HCT116 (cell line): ENCODE data around the gene ZNF829. TPM values are rescaled to one million over a fixed set of nuclear protein-coding genes. Genes with fewer than 3 reads are reported as not detected.

ENCODE experiments used
- ATAC-seq: fragments of 200-7000 bp; cut with Tn5 transposase; 2 replicates; pipeline ENCODE4 v1.9.1; 2020; ENCODE audit warnings: mild to moderate bottlenecking, moderate library complexity
- BruUV-seq: library from RNA; stranded (reverse); fragments of 400-500 nt; replicated peaks from 2 replicates; lab custom pipeline; 2021; lab: Mats Ljungman, UMichigan
- CTCF ChIA-PET: fragments of 300-600 bp; sonication (Branson Sonifier 250); formaldehyde crosslinking; loops from one replicate; lab custom pipeline; 2021; ENCODE audit warnings: antibody characterized with exemption; lab: Charles Lee
- POLR2A ChIA-PET: fragments of 300-600, 350-600 bp; sonication (Branson Sonifier 250); formaldehyde crosslinking; loops from one replicate; lab custom pipeline; 2021; ENCODE audit warnings: antibody characterized with exemption; lab: Charles Lee
- RAD21 ChIA-PET, 2 experiments: fragments of 300-600 bp; sonication (Branson Sonifier 250); formaldehyde crosslinking; loops; one replicate each; lab custom pipeline; 2023; ENCODE audit warnings: low total read pairs in 2 of 2; ENCODE audit not compliant: uncharacterized antibody in 2 of 2, unreplicated experiment in 2 of 2, low non-redundant PET in 1 of 2; lab: Charles Lee
- DNase-seq: peaks from one replicate; pipeline ENCODE4 v3.0.0-alpha.2; 2010; ENCODE audit warnings: low read depth, low spot score
- H2AFZ ChIP-seq: fragments of 200-600 bp; shearing (Covaris generic), sonication (generic); 2 replicates; pipeline ENCODE4 v1.6.1; 2017; ENCODE audit warnings: low read depth, mixed run types, mixed read lengths, antibody characterized with exemption, low read length; ENCODE audit not compliant: poor library complexity, severe bottlenecking
- H3K27ac ChIP-seq: 2 replicates; pipeline ENCODE4 v1.5.1; 2012; ENCODE audit warnings: low read depth, low read length
- H3K27me3 ChIP-seq: fragments of 200-600 bp; sonication (generic); 2 replicates; pipeline ENCODE4 v1.6.1; 2016; ENCODE audit warnings: mixed run types, low read length, mixed read lengths; ENCODE audit not compliant: insufficient read depth
- H3K36me3 ChIP-seq, 2 experiments: fragments of 200-500 bp in 1 of 2; fragments of 200-600 bp in 1 of 2; sonication (Bioruptor generic) in 1 of 2; sonication (generic) in 1 of 2; 2 replicates each; pipeline versions ENCODE4 v1.5.1 to v1.6.1; 2014 to 2016; ENCODE audit warnings: low read length in 2 of 2, inconsistent platforms in 1 of 2, mixed read lengths in 1 of 2, mixed run types in 1 of 2; ENCODE audit not compliant: insufficient read depth in 2 of 2, control insufficient read depth in 1 of 2
- H3K4me1 ChIP-seq, 2 experiments: fragments of 200-600 bp in 1 of 2; sonication (generic) in 1 of 2; 2 replicates each; pipeline versions ENCODE4 v1.5.1 to v1.6.1; 2012 to 2017; ENCODE audit warnings: low read length in 2 of 2, inconsistent platforms in 1 of 2, mild to moderate bottlenecking in 1 of 2, mixed read lengths in 1 of 2, mixed run types in 1 of 2, moderate library complexity in 1 of 2; ENCODE audit not compliant: insufficient read depth in 2 of 2, control insufficient read depth in 1 of 2
- H3K4me2 ChIP-seq: fragments of 200-600 bp; sonication (generic); 2 replicates; pipeline ENCODE4 v1.6.1; 2017; ENCODE audit warnings: mixed run types, low read length, mixed read lengths
- H3K4me3 ChIP-seq, 2 experiments: fragments of 200-600 bp in 1 of 2; sonication (generic) in 1 of 2; replicated peaks in 1 of 2; 2 replicates each; pipeline ENCODE4 v1.5.1; 2011 to 2016; ENCODE audit warnings: low read length in 2 of 2, control low read depth in 1 of 2, low read depth in 1 of 2, mild to moderate bottlenecking in 1 of 2, mixed read lengths in 1 of 2, mixed run types in 1 of 2
- H3K79me2 ChIP-seq: fragments of 200-600 bp; sonication (generic); 2 replicates; pipeline ENCODE4 v1.6.1; 2017; ENCODE audit warnings: mild to moderate bottlenecking, mixed run types, low read length, moderate library complexity, mixed read lengths; ENCODE audit not compliant: insufficient read depth
- H3K9ac ChIP-seq: fragments of 200-600 bp; sonication (generic); 2 replicates; pipeline ENCODE4 v1.6.1; 2016; ENCODE audit warnings: low read length, mixed read lengths
- H3K9me2 ChIP-seq: fragments of 200-600 bp; sonication (generic), shearing (Covaris generic); 2 replicates; pipeline ENCODE4 v1.6.1; 2017; ENCODE audit warnings: mixed run types, mild to moderate bottlenecking, moderate library complexity; ENCODE audit not compliant: insufficient read depth
- H3K9me3 ChIP-seq, 2 experiments: fragments of 200-500 bp in 1 of 2; fragments of 200-600 bp in 1 of 2; sonication (Bioruptor generic) in 1 of 2; sonication (generic) in 1 of 2; 2 replicates each; pipeline ENCODE4 v1.6.1; 2014 to 2017; ENCODE audit warnings: low read length in 2 of 2, mixed read lengths in 2 of 2, inconsistent platforms in 1 of 2, low read depth in 1 of 2, mild to moderate bottlenecking in 1 of 2, mixed run types in 1 of 2, moderate library complexity in 1 of 2; ENCODE audit not compliant: control insufficient read depth in 1 of 2, insufficient read depth in 1 of 2
- H4K20me1 ChIP-seq: fragments of 200-600 bp; sonication (generic), shearing (Covaris generic); 2 replicates; pipeline ENCODE4 v1.6.1; 2017; ENCODE audit warnings: mixed run types, mild to moderate bottlenecking, moderate library complexity; ENCODE audit not compliant: insufficient read depth
- ATF3 ChIP-seq: IDR thresholded peaks from 2 replicates; pipeline ENCODE4 v1.6.1; 2012
- CEBPB ChIP-seq: IDR thresholded peaks from 2 replicates; pipeline ENCODE4 v1.6.1; 2012; ENCODE audit warnings: low read depth
- EZH2phosphoT487 ChIP-seq: fragments of 200-600 bp; IDR thresholded peaks from 2 replicates; pipeline ENCODE4 v1.6.1; 2018; ENCODE audit warnings: antibody characterized with exemption, borderline replicate concordance
- FOSL1 ChIP-seq: IDR thresholded peaks from 2 replicates; pipeline ENCODE4 v1.6.1; 2012; ENCODE audit warnings: low read depth
- POLR2A ChIP-seq: IDR thresholded peaks from 2 replicates; pipeline ENCODE4 v1.7.0; 2011; ENCODE audit warnings: borderline replicate concordance; ENCODE audit not compliant: insufficient read depth, insufficient read length; ENCODE audit errors: extremely low read depth
- RAD21 ChIP-seq: IDR thresholded peaks from 2 replicates; pipeline ENCODE4 v1.6.1; 2012; ENCODE audit warnings: low read depth, mild to moderate bottlenecking
- SP1 ChIP-seq: IDR thresholded peaks from 2 replicates; pipeline ENCODE4 v1.6.1; 2012; ENCODE audit warnings: low read depth
- SRF ChIP-seq: IDR thresholded peaks from 2 replicates; pipeline ENCODE4 v1.6.1; 2012; ENCODE audit warnings: low read depth
- YY1 ChIP-seq: IDR thresholded peaks from 2 replicates; pipeline ENCODE4 v1.6.1; 2011; ENCODE audit warnings: low read length, low read depth, moderate library complexity, mild to moderate bottlenecking; ENCODE audit not compliant: insufficient replicate concordance; ENCODE audit errors: extremely low read depth
- ZFX ChIP-seq: fragments of 450-650 bp; IDR thresholded peaks from 2 replicates; pipeline ENCODE4 v1.6.1; 2017
- ZNF274 ChIP-seq: fragments of 200-500 bp; sonication (Bioruptor generic); IDR thresholded peaks from 2 replicates; pipeline ENCODE4 v1.6.1; 2014; ENCODE audit warnings: mild to moderate bottlenecking, low read depth, low read length, inconsistent platforms
- intact Hi-C: fragments of 100-400 bp; cut with micrococcal nuclease; formaldehyde crosslinking; loops from 2 replicates; pipeline ENCODE4 v1.10.0; 2022
- total RNA-seq: library from RNA; stranded (reverse); gene quantifications from one replicate; pipeline ENCODE4 v1.2.1, GENCODE V29; 2021; ENCODE audit not compliant: unreplicated experiment

The ZNF829 gene
- total RNA-seq, 1 experiment from 2014 or later, result not detected

GRCh38 chr19:36963280-36963679 lies 47.2 kb upstream of the ZNF829 start:
- Histone ChIP-seq H3K27me3 (no peaks in the 10 kb centered on the region), H3K4me2 (no peak overlapping the region), H3K4me1 (no peaks in the 10 kb centered on the region), H4K20me1 (no peaks in the 10 kb centered on the region), H3K9me2 (no peaks in the 10 kb centered on the region), H3K36me3 (no peaks in the 10 kb centered on the region), H3K4me3 (no peak overlapping the region), H3K9ac (no peak overlapping the region), H3K27ac (no peak overlapping the region), H3K9me3 (peaks cover 13% of the 10 kb centered on the region in 2 experiments; a peak in 2 of 4 replicates), H2AFZ (no peak overlapping the region), H3K79me2 (no peaks in the 10 kb centered on the region)
- TF ChIP-seq FOSL1 (no peak), YY1 (no peak), ZNF274 (no peak), CEBPB (no peak), POLR2A (no peak), ATF3 (no peak)
- intact Hi-C loops, result no loop called here
- RAD21 ChIA-PET, result no interaction called here
- BruUV-seq, result no TSS peak
- CTCF ChIA-PET, result no interaction called here
- POLR2A ChIA-PET, result no interaction called here
- no peak for DNase-seq
- ATAC-seq, result no peak

GRCh38 chr19:36962346-36962745 lies 46.3 kb upstream of the ZNF829 start:
- no peak for ATAC-seq
- H3K4me3 ChIP-seq, result no peak overlapping the region
- H3K9ac ChIP-seq, result no peak overlapping the region
- intact Hi-C loops, result no loop called here
- DNase-seq, result no peak
- H3K27me3 ChIP-seq, result no peaks in the 10 kb centered on the region
- no peak overlapping the region for H3K4me2 ChIP-seq
- H3K9me3 ChIP-seq, result peaks cover 8 to 13% of the 10 kb centered on the region in 2 experiments; a peak in 2 of 4 replicates
- no peak overlapping the region for H2AFZ ChIP-seq
- TF ChIP-seq RAD21 (no peak), SRF (no peak), ATF3 (no peak), FOSL1 (no peak), EZH2phosphoT487 (no peak), SP1 (no peak), ZFX (no peak)
- BruUV-seq, result no TSS peak
- no peaks in the 10 kb centered on the region for H3K79me2 ChIP-seq
- ChIA-PET CTCF (no interaction called here), POLR2A (no interaction called here), RAD21 (no interaction called here)
- no peaks in the 10 kb centered on the region for H3K4me1 ChIP-seq
- H3K9me2 ChIP-seq, result no peaks in the 10 kb centered on the region
- H3K36me3 ChIP-seq, result no peaks in the 10 kb centered on the region
- no peaks in the 10 kb centered on the region for H4K20me1 ChIP-seq
- H3K27ac ChIP-seq, result no peak overlapping the region
